Right renal cortex interstitium (tissue), 3 donors: ENCODE results near the gene NKD1. TPM values are rescaled to one million over a fixed set of nuclear protein-coding genes. Genes with fewer than 3 reads are reported as not detected.

Experiments
- DNase-seq, 3 donors: peaks; one replicate each; pipeline ENCODE4 v3.0.0-alpha.2; 2013; ENCODE audit warnings: low read depth in 3 of 3, low spot score in 2 of 3
- polyA plus RNA-seq, 3 donors: library from polyadenylated mRNA; unstranded; fragments of 120-200 nt; gene quantifications; one replicate each; pipeline ENCODE4 v1.2.1, GENCODE V29; 2013; ENCODE audit not compliant: insufficient read length in 3 of 3

Gene NKD1
- polyA plus RNA-seq, 3 donors, result 9.3 to 11.2 (median 10.4) TPM

DNA sequence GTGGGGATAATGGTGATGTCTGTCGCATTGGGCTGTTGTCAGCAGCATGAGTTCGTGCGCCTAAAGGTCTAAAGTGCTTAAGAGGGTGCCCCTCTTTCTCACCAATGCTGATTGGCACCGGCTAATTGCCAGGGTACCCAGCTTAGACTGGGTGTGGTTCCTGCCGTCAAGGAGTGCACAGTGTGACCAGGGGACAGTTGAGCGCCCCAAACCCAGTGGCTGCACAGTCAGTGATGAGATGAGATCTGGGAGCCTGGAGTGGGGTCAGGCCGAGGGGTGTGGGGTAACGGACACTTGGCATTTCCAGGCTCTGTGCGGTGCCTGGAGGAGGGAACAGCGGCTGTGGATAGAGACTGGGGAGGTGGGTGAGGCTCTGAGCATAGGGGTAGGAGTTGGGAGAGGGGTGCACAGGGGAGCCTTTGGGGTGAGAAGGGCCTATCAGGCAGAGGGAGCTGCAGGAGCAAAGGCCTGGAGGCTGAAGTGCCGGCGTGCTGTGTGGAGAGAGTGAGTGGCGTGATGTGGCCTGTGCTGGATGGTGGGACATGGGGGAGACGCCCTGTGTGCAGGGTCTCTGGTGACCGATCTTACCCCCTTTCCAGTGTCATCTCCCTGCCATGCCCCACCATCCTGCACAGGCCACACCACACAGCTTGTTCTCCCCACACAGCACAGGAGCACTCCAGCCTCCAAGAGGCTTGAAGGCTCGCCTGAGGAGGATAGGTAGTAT is 74.6 kb downstream of the NKD1 start:
- no peak for DNase-seq

DNA sequence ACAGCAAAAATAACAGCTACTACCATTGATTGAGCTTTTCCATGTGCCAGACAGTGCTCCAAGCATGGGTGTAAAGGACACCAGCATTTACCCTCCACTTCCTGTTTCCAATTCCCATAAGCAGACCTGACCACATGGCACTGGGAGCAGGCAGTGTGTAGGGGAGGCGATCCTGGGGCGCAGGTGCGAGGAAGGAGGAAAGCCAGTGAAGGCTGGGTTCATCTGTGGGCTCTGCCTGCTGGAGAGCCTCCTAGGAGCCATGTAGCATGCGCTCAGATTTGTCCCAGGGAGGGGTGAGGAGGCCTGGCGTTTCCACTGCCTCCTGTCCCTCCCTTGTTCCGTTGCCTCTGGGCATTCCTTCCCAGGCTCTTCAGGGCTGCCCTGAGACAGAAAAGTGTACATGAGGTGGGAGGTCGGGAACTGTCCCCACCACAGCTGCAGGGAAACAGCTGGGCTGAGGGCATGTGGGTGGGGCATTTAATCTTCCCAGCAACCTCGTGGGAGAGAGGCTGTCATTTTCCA is 76.3 kb downstream of the NKD1 start:
- DNase-seq, result no peak

- no peak for DNase-seq
These were observed 77.2 kb downstream of the NKD1 start for GRCh38 chr16:50625374-50625773.

GRCh38 chr16:50626868-50627267 is 78.7 kb downstream of the NKD1 start:
- no peak for DNase-seq

GRCh38 chr16:50627419-50627818 is 79.2 kb downstream of the NKD1 start:
- no peak for DNase-seq

DNA sequence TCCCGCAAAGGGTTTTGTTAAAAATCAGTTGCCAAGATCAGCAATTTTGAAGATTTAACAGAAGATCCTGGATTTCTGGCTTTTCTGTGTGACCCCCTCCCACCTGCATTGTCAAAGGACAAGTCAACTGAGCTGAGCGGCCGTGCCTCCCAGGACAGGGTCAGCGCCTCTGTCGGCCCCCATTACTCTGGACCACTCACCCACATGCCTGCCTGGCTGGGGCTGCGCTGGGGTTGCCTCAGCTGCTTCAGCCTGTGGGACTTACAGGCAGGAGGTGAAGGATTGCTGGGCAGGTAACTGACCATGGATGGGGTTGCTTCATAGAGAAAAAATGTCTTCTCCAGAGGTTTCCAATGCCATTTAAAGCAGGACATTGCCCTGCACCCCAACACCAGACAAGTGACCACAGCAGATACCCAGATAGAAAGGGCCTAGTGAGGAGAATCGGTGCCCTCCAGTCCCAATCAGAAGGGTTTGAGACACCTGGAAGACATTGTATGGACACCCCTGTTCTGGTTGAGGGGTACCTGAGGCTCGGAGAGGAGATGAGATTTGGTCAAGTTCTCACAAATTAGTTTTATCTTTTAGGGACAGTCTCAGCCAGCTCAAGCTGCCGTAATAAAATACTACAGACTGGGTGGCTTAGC is 80.1 kb downstream of the NKD1 start:
- DNase-seq, result no peak

DNA sequence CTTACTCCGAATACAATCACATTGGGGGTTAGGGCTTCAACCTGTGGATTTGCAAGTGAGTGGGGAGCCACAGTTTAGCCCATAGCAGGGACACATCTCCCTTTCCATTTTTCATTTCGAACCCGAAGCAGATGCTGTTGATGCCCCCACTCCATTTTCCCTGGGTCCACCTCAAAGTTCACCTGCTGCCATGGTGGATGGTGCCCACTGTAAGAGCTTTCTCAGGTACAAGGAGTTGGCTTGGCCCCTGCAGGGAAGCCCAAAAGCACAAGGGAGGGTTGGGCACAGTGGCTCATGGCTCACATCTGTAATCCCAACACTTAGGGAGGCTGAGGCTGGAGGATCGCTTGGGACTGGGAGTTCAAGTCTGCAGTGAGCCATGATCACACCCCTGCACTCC is 81.1 kb downstream of the NKD1 start:
- DNase-seq, result no peak

GRCh38 chr16:50630394-50631020 is 82.3 kb downstream of the NKD1 start:
- DNase-seq, result no peak

- no peak for DNase-seq
These were observed 83.2 kb downstream of the NKD1 start for GRCh38 chr16:50631249-50631984.

GRCh38 chr16:50631985-50632576 is 83.9 kb downstream of the NKD1 start:
- DNase-seq, result no peak

DNA sequence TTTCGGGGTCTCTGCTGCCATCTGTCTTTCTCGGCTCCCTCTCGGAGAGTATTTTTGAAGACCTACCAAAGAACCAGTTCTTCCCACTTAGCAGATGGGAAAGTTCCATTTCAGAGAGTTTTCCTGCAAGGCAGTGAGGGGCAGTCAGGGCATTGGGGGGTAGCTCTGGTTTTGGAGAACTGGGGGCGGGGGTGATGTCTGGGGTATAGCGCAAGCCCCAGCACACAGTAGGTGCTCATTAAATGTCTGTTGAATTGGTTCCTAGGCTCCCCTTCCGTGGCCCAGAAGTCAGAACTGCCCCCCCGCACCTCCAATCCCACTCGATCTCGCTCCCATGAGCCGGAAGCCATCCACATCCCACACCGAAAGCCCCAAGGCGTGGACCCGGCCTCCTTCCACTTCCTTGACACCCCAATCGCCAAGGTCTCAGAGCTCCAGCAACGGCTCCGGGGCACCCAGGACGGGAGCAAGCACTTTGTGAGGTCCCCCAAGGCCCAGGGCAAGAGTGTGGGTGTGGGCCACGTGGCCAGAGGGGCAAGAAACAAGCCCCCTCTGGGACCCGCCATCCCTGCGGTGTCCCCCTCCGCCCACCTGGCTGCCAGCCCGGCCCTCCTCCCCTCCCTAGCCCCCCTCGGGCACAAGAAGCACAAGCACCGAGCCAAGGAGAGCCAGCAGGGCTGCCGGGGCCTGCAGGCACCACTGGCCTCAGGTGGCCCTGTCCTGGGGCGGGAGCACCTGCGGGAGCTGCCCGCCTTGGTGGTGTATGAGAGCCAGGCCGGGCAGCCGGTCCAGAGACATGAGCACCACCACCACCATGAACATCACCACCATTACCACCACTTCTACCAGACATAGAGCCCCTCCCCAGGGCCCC is 85.0 kb downstream of the NKD1 start:
- no peak for DNase-seq

DNA sequence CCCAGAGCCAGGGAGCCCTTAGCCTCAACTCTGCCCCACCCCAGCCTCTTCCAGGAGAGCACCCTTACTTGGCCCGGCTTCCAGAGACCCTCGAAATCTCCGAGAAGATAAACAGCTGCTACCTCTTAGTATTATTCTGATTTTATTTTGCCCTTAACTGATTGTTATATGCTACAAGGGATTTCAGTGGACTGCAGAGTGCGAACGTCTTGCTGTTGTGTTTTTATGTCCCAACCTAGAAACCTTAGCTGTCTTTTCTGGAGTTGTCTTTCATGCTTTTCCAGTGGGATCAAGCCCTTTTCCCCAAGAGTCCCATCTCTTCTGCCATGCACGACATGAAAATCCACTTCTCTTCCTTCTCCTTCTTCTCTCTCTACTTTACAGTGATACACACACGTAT is 85.9 kb downstream of the NKD1 start:
- no peak for DNase-seq

DNA sequence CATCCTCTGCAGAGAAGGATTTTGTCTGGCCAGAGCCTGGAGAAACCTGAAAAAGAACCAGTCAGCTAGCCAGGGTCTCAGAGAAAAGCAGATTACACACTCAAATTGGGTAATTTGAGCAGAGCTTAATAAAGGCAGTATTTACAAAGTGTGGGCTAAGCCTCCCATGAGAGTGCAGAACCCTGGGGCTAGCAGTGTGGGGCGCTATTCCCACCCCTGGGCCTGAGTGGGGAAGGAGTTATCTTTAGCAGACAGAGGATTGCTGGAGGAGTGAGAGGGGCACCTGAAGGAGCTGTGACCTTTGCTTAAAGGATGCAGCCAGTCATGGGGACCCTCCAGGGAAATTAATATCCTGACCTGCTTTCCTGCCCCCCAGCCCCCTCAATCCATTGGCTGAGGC is 86.8 kb downstream of the NKD1 start:
- DNase-seq, result no peak

- no peak for DNase-seq
These were observed 87.6 kb downstream of the NKD1 start for GRCh38 chr16:50635505-50636392.

- no peak for DNase-seq
These were observed 88.7 kb downstream of the NKD1 start for GRCh38 chr16:50636753-50637374.

DNA sequence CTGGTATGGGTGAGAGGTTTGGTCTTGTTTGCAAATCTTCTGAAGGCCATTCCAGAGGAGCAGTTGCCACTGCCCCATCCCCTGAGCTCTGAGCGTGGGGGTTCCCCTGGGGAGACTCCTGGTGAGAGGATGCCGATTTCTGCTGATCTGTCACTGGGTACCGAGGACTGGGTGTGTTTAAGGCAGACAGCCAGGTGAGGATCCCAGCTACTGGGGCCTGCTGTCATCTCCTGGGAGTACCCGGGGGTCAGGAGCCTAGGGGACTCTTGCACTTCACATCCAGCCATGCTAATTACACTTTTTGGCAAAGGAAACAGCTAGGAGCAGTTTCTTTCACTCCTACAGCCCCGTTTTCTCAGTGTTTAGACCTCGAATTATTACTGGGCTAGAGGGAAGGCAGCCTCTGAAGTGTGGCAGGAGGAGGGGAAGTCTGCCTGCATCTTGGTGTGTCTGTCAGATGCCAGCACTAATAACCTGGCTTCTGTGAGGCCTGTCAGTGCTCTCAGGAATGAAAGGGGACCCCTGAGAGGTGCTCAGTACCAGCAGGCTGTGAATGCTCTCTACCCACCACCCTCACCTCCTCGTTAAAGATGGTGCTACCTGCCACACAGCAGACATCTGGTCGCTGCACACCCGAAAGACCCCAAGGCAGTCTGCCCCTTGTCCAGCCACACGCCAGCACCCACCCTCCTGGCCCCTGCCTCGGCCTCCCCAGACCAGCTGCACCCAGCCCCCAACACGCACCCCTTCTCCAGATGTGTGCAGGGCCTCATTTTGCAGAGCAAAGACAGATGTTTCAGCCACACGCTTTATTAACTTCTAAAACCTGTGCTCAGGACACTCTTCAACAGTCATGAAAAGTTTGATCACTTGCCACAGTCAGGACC is 89.8 kb downstream of the NKD1 start:
- no peak for DNase-seq
